Aorta (tissue), 5 donors: ENCODE measurements around the gene PRMT9. TPM values are rescaled to one million over a fixed set of nuclear protein-coding genes. Genes with fewer than 3 reads are reported as not detected.

Experiments used
- ATAC-seq: fragments of 200-7000 bp; cut with Tn5 transposase; one replicate; pipeline ENCODE4 v1.9.1; 2022; ENCODE audit warnings: moderate library complexity; ENCODE audit not compliant: low FRiP score
- DNase-seq, 2 donors: peaks; one replicate each; pipeline ENCODE4 v3.0.0-alpha.2; 2020
- H3K27ac ChIP-seq, 2 donors: one replicate each; pipeline ENCODE4 v1.5.1; 2013; ENCODE audit warnings: low read length in 2 of 2, mild to moderate bottlenecking in 2 of 2, moderate library complexity in 2 of 2, control low read depth in 1 of 2, inconsistent platforms in 1 of 2, low read depth in 1 of 2
- H3K27me3 ChIP-seq, 2 donors: one replicate each; pipeline ENCODE4 v1.6.1; 2013; ENCODE audit warnings: control low read depth in 1 of 2, low read length in 1 of 2, mild to moderate bottlenecking in 1 of 2, moderate library complexity in 1 of 2; ENCODE audit not compliant: insufficient read depth in 2 of 2, control insufficient read depth in 1 of 2
- H3K36me3 ChIP-seq, 2 donors: one replicate each; pipeline ENCODE4 v1.6.1; 2013; ENCODE audit warnings: control low read depth in 1 of 2, low read length in 1 of 2, mild to moderate bottlenecking in 1 of 2; ENCODE audit not compliant: insufficient read depth in 2 of 2, control insufficient read depth in 1 of 2
- H3K4me1 ChIP-seq, 2 donors: one replicate each; pipeline ENCODE4 v1.6.1; 2013; ENCODE audit warnings: low read length in 2 of 2, control low read depth in 1 of 2, mild to moderate bottlenecking in 1 of 2, moderate library complexity in 1 of 2; ENCODE audit not compliant: insufficient read depth in 2 of 2, control insufficient read depth in 1 of 2
- H3K4me3 ChIP-seq, 2 donors: one replicate each; pipeline ENCODE4 v1.5.1; 2013; ENCODE audit warnings: low read length in 2 of 2, control low read depth in 1 of 2, mild to moderate bottlenecking in 1 of 2
- H3K9me3 ChIP-seq: one replicate; pipeline ENCODE4 v1.6.1; 2013; ENCODE audit warnings: mild to moderate bottlenecking, low read length; ENCODE audit not compliant: control insufficient read depth
- WGBS, 2 donors: extraction: QIAGEN DNeasy Blood & Tissue Kit; methylation state at CpG; one replicate each; pipeline ENCODE4 v1.1.7; 2013; 5-methylcytosine and 5-hydroxymethylcytosine counted together
- intact Hi-C, 2 donors: fragments of 100-400 bp; cut with DNase I; formaldehyde crosslinking; loops; one replicate each; pipeline versions ENCODE4 v1.14.2 to v1.15.0; 2022
- polyA plus RNA-seq, 2 donors: library from polyadenylated mRNA; stranded (reverse); fragments of 200-250 nt; gene quantifications; one replicate each; pipeline ENCODE4 v1.2.3, GENCODE V29; 2013
- total RNA-seq, 2 donors: library from RNA; stranded (reverse); fragmentation: NEBNext Ultra II Directional; extraction: Animal tissue kit (Norgen Biotek cat#: 25700); gene quantifications; one replicate each; pipeline ENCODE4 v1.2.1, GENCODE V29; 2021
- donor health status: healthy with polysubstance abuse.
- donor health status: Bipolar disorder and iron deficiency.
- donor health status: DM: no; HTN: no; CAD: no.
- donor health status: DM: no; HTN: no; CAD: no.
- donor health status: DM: yes; HTN: yes; CAD: no.

PRMT9 gene
- total and polyA plus RNA-seq, 4 donors, result 3.4 to 9.9 (median 8.2) TPM

GRCh38 chr4:147596981-147597380, 87.0 kb downstream of the PRMT9 start:
- intact Hi-C loops, result no loop called here
- Histone ChIP-seq H3K4me1 (peaks cover 2 to 3% of the 10 kb centered on the region in 2 donors), H3K9me3 (no peaks in the 10 kb centered on the region), H3K27me3 (no peaks in the 10 kb centered on the region), H3K4me3 (no peak overlapping the region), H3K36me3 (no peaks in the 10 kb centered on the region), H3K27ac (peak overlapping the region in 1 of 2 donors; percentile 63)
- 0% methylated on average over 1 of the region's 1 CpG for WGBS, 2 donors
- peak; percentile 17 for ATAC-seq
- DNase-seq, result peak in 1 of 2 donors; percentile 49

DNA sequence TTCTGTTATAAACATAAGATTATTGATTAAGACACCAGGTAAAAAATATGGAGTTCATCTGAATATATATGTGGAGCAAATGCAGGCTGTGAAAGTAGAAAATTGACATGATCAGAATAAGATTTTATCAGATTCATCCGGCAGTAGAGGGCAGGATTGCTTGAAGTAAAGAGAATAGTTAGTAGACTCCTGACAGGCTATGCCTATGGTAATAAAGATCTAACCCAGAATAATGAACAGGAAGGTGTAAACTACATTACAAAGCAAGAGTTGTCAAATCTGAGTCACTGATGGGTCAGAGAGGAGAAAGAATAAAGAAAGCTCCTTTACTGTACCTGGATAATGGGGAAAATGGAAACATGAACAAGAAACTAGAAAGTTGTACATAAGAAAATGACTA, 87.6 kb downstream of the PRMT9 start:
- Histone ChIP-seq H3K27me3 (no peaks in the 10 kb centered on the region), H3K4me3 (no peak overlapping the region), H3K27ac (no peak overlapping the region), H3K4me1 (peaks cover 2 to 3% of the 10 kb centered on the region in 2 donors), H3K36me3 (no peaks in the 10 kb centered on the region), H3K9me3 (no peaks in the 10 kb centered on the region)
- 79 to 87% methylated on average over 1 of the region's 1 CpG for WGBS, 2 donors
- ATAC-seq (no peak), DNase-seq (no peak)
- intact Hi-C loops, result no loop called here

GRCh38 chr4:147594578-147594977, 89.4 kb downstream of the PRMT9 start:
- Histone ChIP-seq H3K9me3 (no peaks in the 10 kb centered on the region), H3K27ac (no peak overlapping the region), H3K4me1 (peaks cover 2 to 3% of the 10 kb centered on the region in 2 donors), H3K36me3 (no peaks in the 10 kb centered on the region), H3K4me3 (no peak overlapping the region), H3K27me3 (no peaks in the 10 kb centered on the region)
- no peak for ATAC-seq
- WGBS, 2 donors, result 84 to 85% methylated on average over 2 of the region's 2 CpGs
- intact Hi-C loops, result loop anchor here (5.0 kb wide), 3 partner anchors 482 to 577 kb away; no protein-coding TSS in a partner anchor
- no peak for DNase-seq

DNA sequence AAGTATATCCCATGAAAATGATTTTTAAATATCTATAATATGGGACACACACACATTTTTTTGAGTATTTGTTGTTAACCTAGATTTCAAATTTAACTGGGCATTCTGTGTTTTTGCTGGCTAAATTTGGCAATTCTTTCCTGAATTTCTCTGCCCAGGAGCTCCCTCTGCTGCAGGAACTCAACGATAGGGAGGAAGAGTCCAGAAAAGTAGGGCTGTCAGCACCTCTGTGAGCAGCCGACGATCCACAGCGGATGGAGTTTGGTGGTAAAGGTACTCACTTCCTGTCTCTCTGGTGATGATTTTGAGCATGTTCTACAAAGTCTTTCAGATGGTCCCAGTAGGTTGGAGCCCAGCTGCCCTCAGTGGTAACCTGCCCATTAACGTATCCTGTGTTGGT, 89.9 kb downstream of the PRMT9 start:
- ATAC-seq, result no peak
- WGBS, 2 donors, result 53 to 54% methylated on average over 5 of the region's 5 CpGs
- Histone ChIP-seq H3K4me1 (peaks cover 2 to 3% of the 10 kb centered on the region in 2 donors), H3K4me3 (no peak overlapping the region), H3K9me3 (no peaks in the 10 kb centered on the region), H3K27me3 (no peaks in the 10 kb centered on the region), H3K27ac (no peak overlapping the region), H3K36me3 (no peaks in the 10 kb centered on the region)
- DNase-seq, result no peak
- intact Hi-C loops, result loop anchor here (5.0 kb wide), 3 partner anchors 482 to 577 kb away; no protein-coding TSS in a partner anchor

GRCh38 chr4:147591106-147591505, 92.9 kb downstream of the PRMT9 start:
- H3K27ac ChIP-seq, result no peak overlapping the region

DNA sequence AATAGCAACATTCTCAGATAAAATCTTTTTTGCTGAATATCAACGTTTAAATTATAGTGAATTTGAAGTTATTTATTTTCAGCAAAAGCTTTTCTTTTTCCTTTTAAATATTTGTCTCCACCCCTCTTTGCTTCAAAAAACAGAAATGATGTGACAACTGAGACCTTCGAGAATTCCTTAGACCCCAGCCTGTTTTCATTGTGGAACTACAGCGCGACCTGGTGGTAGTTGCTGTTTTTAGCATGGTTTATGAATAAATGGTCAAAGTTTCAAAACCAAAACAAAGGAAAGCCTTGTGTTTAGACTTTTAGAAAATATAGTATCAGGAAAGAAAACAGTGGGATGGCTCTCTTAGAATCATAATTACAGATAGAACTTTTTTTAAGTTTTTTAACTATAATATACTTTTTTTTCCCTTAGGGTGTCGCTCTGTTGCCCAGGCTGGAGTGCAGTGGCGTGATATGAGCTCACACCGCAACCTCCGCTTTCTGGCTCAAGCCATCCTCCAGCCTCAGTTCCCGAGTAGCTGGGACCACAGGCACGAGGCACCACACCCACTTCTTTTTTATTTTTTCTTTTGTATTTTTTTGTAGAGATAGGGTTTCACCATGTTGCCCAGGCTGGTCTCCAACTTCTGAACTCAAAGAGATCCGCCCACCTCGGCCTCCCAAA, 93.6 kb downstream of the PRMT9 start:
- peak; percentile 79 for ATAC-seq
- no peaks in the 10 kb centered on the region for H3K9me3 ChIP-seq
- WGBS, 2 donors, result 39 to 40% methylated on average over 12 of the region's 12 CpGs
- no peaks in the 10 kb centered on the region for H3K36me3 ChIP-seq
- no peaks in the 10 kb centered on the region for H3K27me3 ChIP-seq
- H3K27ac ChIP-seq, result no peak overlapping the region
- H3K4me1 ChIP-seq, result no peaks in the 10 kb centered on the region
- intact Hi-C loops, result loop anchor here (2.0 to 5.0 kb wide), 4 partner anchors 430 to 573 kb away; no protein-coding TSS in a partner anchor
- peak; percentile 53 to 84 for DNase-seq
- H3K4me3 ChIP-seq, result no peak overlapping the region

More at GRCh38 chr4:147591106-147591505, 92.9 kb downstream of the PRMT9 start:
- no peaks in the 10 kb centered on the region for H3K27me3 ChIP-seq
- DNase-seq, result no peak
- H3K4me1 ChIP-seq, result no peaks in the 10 kb centered on the region
- H3K4me3 ChIP-seq, result no peak overlapping the region
- no peak for ATAC-seq
- intact Hi-C loops, result loop anchor here (2.0 to 5.0 kb wide), 4 partner anchors 430 to 574 kb away; no protein-coding TSS in a partner anchor
- no peaks in the 10 kb centered on the region for H3K36me3 ChIP-seq
- H3K9me3 ChIP-seq, result no peaks in the 10 kb centered on the region

DNA sequence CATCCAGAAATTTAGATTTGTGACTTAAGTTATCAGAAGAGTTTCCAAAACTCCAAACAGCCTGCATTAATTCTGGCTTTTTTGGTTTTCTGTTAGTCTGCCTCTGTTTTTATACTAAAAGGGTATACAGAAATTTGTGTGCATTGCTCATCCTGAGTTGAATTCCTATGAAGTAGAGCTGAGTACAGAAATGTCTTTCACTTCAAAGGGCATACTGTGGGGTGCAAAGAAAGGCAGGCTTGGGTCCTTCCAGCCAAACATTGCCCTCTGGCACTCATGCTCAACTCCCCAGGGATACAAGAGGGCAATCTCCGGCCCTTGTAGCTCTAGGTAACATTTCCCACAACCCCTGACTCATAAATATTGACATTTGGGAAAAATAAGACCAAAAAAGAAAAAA, 94.4 kb downstream of the PRMT9 start:
- H3K36me3 ChIP-seq, result no peaks in the 10 kb centered on the region
- H3K4me1 ChIP-seq, result no peaks in the 10 kb centered on the region
- ATAC-seq, result no peak
- H3K4me3 ChIP-seq, result no peak overlapping the region
- H3K27ac ChIP-seq, result no peak overlapping the region
- H3K9me3 ChIP-seq, result no peaks in the 10 kb centered on the region
- WGBS, 2 donors, result 10 to 12% methylated on average over 1 of the region's 1 CpG
- DNase-seq, result no peak
- intact Hi-C loops, result loop anchor here (5.0 to 10.0 kb wide), 3 partner anchors 72 to 572 kb away; no protein-coding TSS in a partner anchor
- no peaks in the 10 kb centered on the region for H3K27me3 ChIP-seq
